Kidney epithelial cell (primary cell): ENCODE measurements around the gene CNGB1. TPM values are rescaled to one million over a fixed set of nuclear protein-coding genes. Genes with fewer than 3 reads are reported as not detected.

ENCODE experiments used
- DNase-seq: peaks from one replicate; pipeline ENCODE4 v3.0.0-alpha.2; 2010; ENCODE audit warnings: low read depth
- H3K27me3 ChIP-seq: 2 replicates; pipeline ENCODE4 v1.6.0; 2011; ENCODE audit warnings: low read length; ENCODE audit not compliant: control insufficient read depth, insufficient read depth
- H3K36me3 ChIP-seq: 2 replicates; pipeline ENCODE4 v1.5.1; 2011; ENCODE audit warnings: low read length; ENCODE audit not compliant: control insufficient read depth, insufficient read depth
- H3K4me3 ChIP-seq: 2 replicates; pipeline ENCODE4 v1.5.1; 2011; ENCODE audit warnings: low read depth, mild to moderate bottlenecking, control low read depth, low read length
- CTCF ChIP-seq: IDR thresholded peaks from 2 replicates; pipeline ENCODE4 v1.5.1; 2011; ENCODE audit warnings: mild to moderate bottlenecking, moderate library complexity, low read length, control low read depth, inconsistent platforms; ENCODE audit not compliant: insufficient read depth, poor library complexity, severe bottlenecking
- total RNA-seq: library from RNA; depleted of rRNA; stranded (reverse); fragments of >200 nt; gene quantifications from 2 replicates; pipeline ENCODE4 v1.2.3, GENCODE V29; 2015

Gene CNGB1
- total RNA-seq, 1 donor from 2014 or later, result not detected

DNA sequence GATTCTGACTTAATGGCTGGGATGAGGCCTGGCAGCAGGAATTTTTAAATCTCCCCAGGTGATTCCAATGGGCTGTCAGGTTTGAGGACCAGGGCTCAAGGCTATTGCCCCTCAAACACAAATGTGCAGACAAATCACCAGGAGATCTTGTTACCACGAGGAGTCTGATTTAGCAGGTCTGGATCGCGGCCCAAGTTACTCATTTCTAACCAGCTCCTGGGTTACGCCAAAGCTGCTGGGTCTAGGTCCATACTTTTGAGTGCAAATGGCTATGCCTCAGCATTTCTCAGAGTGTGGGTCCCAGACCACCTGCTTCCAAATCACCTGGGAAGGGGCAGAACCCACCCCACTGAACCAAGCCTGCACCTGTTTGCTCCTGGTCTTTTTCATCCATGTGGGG is 33.1 kb downstream of the CNGB1 start:
- H3K36me3 ChIP-seq, result no peaks in the 10 kb centered on the region
- no peaks in the 10 kb centered on the region for H3K27me3 ChIP-seq
- TF ChIP-seq CTCF, result no peak
- no peak overlapping the region for H3K4me3 ChIP-seq
- DNase-seq, result no peak

DNA sequence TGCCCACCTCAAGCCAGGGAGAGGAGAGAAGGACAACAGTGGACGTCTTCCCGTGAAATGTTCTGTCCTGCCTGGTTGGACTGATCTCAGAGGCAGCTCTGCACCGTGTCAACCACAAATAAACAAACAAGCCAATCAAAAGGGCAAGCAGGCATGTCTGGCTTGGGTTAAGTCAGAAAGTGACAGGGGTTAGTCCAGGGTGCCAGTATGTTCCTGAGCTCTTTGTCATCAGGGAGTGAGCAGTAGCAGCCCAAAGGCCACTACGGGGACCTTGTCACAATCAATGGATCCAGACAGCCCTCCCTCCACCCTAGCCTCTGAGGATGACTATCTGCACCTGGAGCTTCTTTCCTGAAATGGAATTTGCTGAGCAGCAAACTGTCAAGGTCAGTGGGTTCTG is 35.0 kb downstream of the CNGB1 start:
- DNase-seq, result no peak
- no peaks in the 10 kb centered on the region for H3K36me3 ChIP-seq
- H3K4me3 ChIP-seq, result no peak overlapping the region
- TF ChIP-seq CTCF, result no peak
- H3K27me3 ChIP-seq, result no peaks in the 10 kb centered on the region

DNA sequence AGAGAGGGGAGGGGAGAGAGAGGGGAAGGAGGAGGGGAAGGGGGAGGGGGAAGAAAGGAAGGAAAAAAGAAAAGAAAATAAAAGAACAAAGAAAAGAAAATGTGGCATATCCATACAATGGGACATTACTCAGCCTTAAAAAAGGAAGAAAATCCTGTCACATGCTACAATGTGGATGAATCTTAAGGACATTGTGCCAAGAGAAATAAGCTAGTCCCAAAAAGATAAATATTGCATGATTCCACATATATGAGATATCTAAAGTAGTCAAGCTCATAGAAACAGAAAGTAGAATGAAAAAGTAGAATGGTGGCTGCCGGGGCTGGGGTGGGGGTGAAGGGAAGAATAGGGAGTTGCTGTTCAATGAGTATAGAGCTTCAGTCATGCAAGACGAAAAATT is 40.4 kb downstream of the CNGB1 start:
- no peak for DNase-seq
- Histone ChIP-seq H3K27me3 (no peaks in the 10 kb centered on the region), H3K4me3 (no peak overlapping the region), H3K36me3 (no peaks in the 10 kb centered on the region)
- TF ChIP-seq CTCF, result no peak

DNA sequence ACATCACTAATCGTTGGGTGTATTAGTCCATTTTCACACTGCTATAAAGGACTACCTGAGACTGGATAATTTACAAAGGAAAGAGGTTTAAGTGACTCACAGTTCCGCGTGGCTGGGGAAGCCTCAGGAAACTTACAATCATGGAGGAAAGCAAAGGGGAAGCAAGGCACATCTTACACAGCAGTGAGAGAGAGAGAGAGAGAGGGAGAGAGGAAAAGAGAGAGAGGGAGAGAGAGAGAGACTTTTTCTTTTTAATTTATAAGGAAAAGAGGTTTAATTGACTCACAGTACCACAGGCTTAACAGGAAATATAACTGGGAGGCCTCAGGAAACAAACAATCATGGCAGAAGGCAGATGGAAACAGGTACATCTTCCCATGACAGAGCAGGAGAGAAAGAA is 41.7 kb downstream of the CNGB1 start:
- H3K36me3 ChIP-seq, result no peaks in the 10 kb centered on the region
- no peak for DNase-seq
- no peak for TF ChIP-seq CTCF
- no peak overlapping the region for H3K4me3 ChIP-seq
- no peaks in the 10 kb centered on the region for H3K27me3 ChIP-seq

- no peak for DNase-seq
- TF ChIP-seq CTCF, result no peak
- H3K27me3 ChIP-seq, result no peaks in the 10 kb centered on the region
- no peaks in the 10 kb centered on the region for H3K36me3 ChIP-seq
- no peak overlapping the region for H3K4me3 ChIP-seq
Observed at GRCh38 chr16:57926041-57926440, 44.9 kb downstream of the CNGB1 start.

GRCh38 chr16:57925310-57925709 is 45.6 kb downstream of the CNGB1 start:
- Histone ChIP-seq H3K4me3 (no peak overlapping the region), H3K36me3 (no peaks in the 10 kb centered on the region), H3K27me3 (no peaks in the 10 kb centered on the region)
- DNase-seq, result no peak
- TF ChIP-seq CTCF, result no peak
